Hematopoietic multipotent progenitor cell treated with erythropoietin and hydrocortisone succinate and interleukin-3 and kit ligand, for 17 days (in vitro differentiated cells): Measurements from ENCODE around the gene CCDC38.
A peak's percentile ranks its signal among the peaks of the same experiment; 100 is the strongest.
"Not testable (repeated sequence)": the region's sequence is repeated elsewhere in the genome, so short reads cannot be mapped to it uniquely, and the experiment has no call there.

Experiments used
- DNase-seq: peaks from one replicate; pipeline ENCODE4 v3.0.0-alpha.2; 2015; ENCODE audit warnings: low spot score

The CCDC38 gene

DNA sequence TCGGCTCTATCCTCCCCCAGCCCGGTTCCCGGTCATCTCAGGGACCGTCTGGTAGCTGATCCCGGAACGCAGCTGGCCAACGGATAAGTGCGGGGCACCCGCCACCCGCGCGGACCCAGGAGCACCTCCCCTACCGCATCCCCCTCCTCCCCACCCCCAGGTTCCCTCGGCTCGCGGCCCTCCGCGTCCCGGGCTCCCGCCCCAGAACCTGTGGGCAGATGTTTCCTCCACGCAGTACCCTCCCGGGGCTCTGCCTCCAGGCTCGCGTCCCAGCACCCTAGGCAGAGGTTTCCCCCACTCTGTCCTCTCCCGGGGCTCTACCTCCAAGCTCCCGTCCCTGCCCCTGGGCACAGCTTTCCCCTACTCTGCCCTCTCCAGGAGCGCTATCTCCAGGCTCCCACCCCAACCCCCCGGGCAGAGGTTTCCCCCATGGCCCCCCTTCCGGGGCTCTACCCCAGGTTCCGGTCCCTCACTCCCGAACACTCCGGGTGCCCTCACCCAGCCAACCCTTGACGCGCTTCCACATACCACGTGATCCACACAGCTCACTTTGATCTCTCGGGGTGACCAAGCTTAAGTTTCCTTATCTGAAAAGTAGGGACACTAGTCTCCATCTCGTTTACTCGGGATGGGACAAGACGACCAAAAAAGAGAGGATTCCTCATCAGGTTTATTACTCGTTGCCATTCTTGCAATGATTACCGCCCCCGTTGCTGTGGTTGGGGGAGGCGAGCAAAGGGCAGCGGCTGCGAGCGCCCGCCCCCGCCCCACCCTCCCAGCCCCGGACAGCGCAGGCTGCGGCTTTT lies at the start of gene CCDC38:
Gene CCDC38, minus strand, starts transcription at position 91 of the 806 bp plus-strand sequence. CDS start 6,105 bp downstream, outside the sequence.
- peak; percentile 12 for DNase-seq

DNA sequence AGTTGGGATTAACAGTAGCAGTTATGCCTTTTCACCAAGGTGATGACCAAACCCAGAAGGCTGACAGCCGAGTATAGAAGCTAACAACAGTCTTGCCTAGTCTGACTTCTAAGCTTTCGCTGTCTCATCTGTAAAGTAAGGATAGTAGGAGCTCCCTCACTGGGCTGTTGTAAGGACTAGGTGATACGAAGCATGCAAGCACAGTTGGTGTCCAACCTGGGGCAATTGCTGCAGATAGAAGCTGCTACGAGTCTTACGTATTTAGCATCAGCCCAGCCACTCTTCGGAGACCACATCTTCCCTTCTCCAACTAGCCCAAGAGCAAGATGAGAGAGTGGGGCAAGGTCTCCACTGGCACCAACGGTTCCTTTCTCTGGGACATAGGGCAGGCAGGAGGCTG lies 47.7 kb upstream of the CCDC38 start:
- no peak for DNase-seq

DNA sequence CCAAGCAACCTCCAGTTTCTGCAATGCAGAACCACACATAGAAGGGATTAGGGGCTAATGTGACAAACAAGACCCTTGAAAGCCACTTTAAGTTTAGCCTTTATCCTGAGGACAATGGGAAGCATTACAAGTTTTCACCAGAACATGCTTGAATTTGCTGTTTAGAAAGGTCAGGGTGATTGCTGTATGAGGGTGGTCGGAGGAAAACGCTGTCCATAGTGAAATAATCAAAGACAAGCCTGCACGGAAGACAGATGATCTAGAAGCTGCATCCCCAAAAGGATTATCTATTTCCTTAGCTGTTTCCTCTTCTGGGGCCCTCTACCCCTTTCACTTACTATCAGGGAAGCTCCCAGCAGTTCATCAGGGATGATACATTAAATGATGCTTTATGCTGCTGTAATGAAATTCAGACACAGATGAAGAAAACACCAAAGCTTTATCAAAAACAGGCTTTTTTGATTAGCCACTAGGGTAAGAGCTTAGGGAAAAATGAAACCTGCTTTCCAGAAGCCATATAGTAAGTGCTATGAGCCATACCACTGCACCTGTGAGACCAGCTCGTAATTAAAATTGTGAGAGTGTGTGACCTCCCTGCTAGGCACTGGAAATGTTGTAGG lies 47.2 kb upstream of the CCDC38 start:
- no peak for DNase-seq

DNA sequence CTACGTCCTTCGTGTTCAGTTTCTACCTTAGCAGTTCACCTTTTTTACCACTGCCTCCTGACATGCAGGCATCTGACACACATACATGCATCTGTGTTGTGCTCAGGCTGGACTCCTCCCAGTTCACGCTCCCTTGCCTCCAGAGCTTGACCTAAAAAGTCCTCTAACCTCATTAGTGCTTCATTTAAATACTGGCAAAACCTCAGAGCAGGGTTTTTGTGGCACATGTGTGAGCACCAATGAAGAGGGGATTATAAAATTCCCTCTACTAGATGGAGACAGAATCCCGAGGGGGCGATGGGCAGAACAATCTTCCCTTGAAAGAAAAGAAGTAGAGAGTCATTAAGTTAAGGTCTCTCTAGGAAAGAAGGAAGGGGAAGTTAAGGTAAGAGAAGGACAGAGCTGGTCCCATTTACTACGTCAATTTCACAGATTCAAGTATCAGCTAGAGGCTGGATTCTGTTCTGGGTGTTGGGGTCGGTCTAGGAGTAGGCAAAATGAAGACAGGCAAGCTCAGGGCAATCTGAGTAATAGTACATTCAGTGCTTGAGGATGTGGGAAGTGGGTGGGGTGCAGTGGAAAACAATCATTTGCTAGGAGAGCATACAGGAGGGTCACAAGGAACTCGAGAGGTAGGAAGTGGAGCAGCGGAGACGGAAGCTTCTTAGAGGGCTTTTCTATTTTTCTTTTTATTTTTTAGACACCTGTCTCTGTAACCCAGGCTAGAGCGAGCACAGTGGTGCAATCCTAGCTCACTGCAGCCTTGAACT lies 46.3 kb upstream of the CCDC38 start:
- no peak for DNase-seq

DNA sequence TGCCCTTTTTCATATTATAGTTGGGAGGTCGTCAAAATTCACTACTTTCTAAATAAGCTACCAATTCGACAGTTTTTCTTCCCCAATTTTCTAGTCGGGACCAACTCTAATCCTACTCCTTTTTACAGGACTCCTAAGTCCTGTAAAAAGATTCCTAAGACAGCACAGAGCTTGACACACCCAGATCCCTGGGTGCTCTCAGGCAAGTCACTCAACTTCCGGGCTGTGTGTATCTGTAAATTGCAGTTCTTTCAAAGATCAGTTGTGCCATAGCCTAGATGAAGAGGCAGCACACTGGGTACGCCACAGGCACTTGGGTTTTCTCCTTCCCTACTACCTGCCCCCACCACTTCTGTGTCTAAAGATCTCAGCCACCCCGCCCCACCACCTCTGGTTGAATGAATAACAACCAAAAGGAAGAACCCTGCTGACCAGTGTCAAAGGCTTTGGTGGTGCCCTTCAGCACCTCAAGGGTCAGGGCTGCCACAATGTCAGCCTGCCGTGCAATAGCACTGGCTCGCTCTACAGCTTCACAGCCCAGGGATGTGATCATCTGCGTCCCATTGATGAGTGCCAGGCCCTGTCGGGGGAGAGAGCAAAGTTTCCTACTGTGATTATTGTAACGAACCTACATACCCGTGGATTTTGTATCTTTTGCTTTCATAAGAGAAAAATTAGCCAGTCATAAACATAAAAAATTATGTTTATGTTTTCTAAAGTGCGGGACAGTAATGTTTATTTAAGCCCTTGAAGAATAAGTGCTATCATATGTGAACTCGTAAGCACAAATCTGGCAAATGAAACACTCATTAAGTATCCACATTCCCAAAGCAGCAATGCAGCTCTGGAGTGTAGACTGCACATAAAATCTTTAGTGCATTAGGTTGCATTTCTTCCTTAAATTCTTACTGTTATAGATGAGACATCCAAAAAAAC lies 44.5 kb upstream of the CCDC38 start:
- DNase-seq = no peak

DNA sequence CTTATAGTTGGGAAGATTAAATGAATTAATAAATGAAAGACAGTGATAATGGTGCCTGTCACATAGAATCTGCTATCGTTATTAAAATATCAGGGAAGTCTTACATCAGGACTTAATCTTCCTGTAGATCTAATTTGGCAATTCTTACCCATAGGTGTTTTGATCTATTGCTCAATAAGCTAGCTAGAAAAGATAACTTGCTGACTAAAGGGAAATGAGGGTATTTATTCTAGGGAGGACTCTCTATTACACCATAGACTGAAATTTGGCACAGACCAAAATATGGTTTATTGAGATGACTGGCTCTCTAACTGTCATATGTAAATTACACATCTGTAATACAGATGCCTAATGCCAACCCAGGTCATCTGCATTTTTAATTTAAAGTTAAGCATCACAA lies 42.3 kb upstream of the CCDC38 start:
- no peak for DNase-seq

DNA sequence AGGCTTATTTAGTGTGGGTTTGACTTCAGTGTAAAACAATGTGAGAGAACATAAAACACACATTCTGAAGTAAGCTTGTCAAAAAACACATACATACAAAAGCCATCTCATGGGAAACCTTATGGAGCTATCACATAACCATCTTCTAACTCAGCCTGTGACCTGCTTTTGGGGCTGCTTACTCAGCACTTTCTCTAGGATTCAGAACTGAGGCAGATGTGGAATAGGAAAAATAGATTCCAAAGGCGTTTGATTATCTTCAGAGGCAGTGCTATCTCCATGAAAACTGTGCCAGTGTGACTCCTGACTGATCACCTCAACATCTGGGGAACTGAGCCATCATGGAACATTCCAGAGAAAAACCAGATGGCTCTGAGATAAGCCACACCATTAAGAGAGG lies 40.2 kb upstream of the CCDC38 start:
- no peak for DNase-seq

DNA sequence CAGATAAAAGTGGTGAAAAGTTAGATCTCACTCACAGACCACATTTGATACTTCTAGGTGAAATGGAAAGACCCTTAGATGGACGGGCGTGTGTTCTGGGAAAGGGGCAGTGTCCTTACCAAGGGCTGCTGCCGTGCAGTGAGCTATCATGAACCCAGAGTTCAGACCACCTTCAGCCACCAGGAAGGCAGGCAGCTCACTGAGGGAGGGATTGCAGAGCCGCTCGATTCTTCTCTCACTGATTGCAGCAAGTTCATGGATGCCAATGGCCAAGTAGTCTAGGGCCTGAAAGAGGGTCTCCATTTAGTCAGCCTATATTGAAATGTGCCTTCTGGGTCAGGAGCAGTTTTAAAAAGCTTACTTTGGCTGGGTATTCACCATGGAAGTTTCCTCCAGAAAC lies 38.0 kb upstream of the CCDC38 start:
- DNase-seq = no peak

DNA sequence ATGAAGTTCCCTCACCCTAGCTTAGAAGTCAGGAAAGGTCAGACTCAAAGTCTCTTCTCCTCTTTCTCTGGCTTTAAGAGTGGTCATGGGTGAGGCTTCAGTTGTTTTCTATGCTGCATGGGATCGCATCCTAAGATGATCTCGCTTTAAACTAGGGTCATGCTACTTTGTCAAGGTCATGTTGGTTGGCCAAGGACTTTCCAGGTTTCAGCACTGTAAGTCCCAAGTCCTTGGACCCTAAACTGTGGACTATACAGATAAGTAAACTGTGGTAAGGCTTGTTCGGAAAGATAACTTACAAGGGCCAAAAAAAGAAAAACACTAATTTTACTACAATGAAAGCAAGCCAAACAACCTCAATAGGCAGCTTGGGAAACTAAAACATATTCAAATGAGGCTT lies 36.4 kb upstream of the CCDC38 start:
- no peak for DNase-seq

DNA sequence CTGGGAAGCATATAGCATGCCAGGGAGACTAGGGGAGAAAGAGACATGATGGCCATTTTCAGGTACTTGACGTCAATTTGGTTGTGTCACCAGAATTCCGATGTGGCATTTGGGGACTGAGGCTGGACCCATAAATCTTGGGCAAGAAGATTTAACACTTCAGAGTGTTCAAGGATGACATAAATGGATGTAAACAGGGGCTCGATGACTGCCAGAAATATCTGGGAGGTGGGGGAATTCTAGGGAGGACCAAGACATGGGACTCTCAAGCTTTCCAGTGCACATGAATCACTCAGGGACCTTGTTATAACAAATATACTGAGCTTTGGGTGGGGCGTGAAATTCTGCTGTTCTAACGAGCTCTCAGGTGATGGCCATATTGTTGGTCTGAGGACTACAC lies 35.9 kb upstream of the CCDC38 start:
- DNase-seq = no peak

DNA sequence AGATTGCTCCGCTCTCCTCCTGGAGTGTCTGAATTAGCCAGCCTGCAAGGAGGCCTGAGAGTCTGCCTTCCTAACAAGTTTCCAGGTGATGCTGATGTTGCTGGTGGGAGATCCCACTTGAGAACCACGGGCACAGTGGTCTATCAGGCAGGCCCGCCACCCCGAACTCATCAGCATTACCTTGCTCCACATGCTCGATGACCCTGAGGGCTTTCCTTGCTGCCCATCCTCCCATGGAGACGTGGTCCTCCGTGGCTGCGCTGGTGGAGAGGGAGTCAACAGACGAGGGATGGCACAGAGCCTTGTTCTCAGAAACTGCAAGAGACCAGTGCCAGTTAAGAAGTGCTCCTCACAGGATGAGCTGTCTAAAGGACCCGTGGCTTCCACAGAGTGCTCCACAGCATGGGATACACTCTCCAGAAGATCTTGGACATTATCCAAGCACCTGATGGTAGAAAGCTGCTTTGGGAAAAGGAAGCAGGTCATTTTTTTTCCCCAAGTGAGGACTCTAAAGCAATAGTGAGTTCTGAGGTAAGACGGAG lies 35.4 kb upstream of the CCDC38 start:
- DNase-seq = no peak

DNA sequence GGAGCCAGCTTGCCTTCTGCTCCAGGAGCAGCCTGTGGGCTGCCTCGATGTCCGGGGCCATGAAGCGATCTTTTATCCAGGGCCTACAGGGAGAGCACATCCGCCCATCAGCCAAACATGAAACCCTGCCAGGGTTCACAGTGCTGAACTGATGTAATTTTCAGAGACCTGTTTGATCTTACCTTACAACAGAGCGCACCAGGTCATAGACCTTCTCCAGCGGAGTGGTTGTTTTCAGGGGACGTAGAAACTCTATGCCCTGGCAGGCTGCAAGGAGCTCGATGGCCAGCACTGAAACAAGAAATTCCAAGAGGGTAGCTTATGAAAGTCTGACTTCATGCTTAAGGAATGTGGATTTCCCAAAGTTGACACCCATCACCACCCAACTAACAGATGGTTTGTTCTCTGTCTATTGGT lies 34.0 kb upstream of the CCDC38 start:
- no peak for DNase-seq

DNA sequence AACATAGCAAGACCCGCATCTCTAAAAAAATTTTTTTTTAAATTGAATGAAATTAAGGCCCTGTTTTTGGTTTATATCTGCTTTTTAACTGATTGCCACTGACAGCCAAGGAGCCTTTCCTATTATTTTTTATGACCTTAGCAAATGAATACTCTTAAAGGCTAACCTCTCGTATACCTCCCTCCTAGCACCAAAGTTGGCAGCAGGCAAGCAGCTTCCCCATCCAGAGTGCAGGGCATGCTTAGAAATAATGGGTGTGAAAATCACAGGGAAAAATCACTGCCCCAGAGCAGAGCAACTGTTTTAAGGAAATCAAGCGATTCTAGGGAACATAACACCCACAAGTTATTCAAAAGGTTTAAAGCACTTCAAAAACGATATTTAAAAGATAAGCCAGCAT lies 33.1 kb upstream of the CCDC38 start:
- DNase-seq = no peak

DNA sequence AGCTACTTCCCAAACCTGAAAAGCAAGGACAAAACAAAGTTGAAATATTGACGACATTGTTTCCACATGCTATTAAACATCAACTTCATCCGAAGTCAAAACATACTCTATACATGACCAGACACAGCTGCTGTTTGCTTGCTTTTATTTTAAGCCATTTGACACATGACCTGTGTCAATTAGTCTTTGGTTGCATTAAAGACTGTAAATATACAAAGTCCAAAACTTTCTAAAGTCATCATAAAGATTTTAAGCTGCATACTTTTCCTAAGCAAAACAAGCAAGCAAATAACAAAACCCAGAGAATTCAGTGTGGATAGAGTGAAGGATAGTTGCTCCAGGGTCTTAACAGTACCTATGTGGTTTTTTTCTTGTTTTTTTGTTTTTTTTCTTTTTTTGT lies 31.9 kb upstream of the CCDC38 start:
- DNase-seq = no peak

DNA sequence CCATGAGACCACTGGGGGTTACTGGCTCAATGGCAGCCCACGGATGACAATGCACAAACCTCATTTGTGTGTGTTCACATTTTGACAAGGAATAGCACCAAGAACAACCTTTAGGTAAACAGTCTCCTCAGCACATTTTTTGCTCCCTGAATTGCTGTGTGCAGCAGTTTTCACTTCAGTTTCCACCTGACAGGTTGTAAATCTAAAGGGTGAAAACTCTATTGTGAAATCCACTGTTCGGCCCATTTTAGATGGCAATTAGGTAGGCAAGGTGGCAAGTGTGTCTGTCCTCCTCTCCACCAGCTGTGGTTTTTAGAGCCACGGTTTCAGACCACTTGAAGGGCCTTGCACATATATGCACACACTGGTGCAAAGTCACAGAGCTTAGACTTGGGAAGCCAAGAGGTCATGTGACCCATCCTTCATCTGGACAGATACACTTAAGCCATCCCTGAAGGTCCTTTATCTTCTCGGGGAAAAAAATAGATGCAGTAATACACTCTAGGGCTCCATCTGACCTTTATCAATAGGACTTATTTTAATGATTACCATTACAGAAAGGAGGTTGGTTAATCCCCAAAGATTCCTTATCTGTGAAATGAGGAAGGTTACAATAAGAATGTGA lies 30.5 kb upstream of the CCDC38 start:
- DNase-seq = no peak

DNA sequence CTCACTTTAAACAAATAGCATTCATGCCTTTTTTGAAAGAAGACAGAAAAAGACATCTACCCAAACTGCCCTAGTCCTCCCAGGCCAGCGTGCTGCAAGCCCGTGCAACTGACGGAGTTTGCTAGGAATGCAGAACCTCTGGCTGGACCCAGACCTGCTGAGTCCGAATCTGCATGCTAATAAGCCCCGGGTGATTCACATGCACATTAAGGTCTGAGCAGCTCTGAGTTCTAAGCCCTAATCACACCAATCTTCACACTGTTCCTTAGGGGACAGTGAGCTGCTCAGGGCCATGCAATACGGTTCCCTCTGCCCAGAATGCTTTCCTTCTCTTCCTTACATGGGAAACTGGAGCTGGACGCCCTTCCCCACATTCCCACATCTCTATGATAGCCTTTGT lies 28.5 kb upstream of the CCDC38 start:
- DNase-seq = no peak

DNA sequence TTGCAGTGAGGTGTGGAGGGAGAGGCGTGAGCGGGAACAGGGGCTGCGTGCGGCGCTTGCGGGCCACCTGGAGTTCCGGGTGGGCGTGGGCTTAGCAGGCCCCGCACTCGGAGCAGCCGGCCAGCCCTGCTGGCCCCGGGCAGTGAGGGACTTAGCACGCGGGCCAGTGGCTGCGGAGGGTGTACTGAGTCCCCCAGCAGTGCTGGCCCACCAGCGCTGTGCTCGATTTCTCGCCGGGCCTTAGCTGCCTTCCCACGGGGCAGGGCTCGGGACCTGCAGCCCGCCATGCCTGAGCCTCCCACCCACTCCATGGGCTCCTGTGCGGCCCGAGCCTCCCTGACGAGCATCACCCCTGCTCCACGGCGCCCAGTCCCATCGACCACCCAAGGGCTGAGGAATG lies 26.7 kb upstream of the CCDC38 start:
- DNase-seq = not testable (repeated sequence)

DNA sequence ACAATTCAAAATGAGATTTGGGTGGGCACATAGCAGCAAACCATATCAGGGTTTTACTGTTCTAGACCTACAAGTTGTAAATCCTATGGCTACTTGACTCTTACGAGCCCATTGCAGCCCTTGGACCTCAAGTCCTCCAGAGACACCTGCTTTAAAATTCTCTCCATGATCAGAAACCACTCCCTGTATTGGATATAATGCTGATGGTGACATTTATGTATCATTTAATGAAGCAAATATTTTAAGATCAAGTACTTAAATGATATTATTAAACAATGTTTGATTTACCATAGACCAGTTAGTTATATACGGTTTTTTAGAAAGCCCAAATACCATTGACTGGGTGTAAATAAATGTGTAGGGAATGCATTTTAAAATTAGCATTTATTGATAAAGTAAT lies 24.9 kb upstream of the CCDC38 start:
- DNase-seq = no peak

DNA sequence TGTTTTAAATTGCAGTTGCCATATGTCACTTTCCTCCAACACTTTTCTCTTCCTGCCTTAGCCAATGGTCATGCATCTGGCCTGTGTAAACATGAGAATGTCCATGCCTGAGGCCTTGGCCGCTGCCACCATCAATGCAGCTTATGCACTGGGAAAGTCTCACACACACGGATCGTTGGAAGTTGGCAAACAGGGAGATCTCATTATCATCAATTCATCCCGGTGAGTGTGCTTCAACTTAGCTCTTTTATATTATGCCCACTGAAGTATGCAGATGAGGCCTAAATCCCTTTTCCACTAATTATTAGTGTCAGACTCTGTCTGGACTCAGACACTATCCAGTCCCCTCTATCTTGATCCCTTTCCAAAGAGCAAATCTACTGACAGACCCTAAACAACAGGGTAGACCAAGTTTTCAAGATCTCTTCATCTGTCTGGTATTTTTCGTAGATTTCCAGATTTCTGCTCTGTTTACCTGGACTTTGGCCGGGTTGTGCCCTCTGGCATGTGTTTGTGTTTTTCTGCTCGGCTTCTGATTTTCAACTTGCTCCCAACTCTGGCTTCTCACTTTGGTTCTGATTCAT lies 24.0 kb upstream of the CCDC38 start:
- no peak for DNase-seq

DNA sequence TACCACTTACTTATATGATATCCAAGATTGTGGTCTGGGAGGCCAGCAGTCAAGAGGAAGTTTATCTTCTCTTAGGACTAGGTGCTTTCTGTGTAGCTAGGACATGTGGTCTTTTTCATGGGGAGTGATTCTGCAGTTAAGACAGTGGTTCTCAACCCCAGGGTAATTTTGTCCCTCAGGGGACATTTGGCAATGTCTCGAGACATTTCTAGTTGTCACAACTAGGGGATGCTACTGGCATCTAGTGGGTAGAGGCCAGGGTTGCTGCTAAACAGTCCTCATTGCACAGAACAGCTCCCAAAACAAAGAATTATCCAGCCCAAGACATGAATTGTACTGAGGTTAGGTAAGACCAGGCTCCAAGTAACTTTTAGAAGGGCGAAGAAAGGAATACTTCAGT lies 20.7 kb upstream of the CCDC38 start:
- DNase-seq = no peak

DNA sequence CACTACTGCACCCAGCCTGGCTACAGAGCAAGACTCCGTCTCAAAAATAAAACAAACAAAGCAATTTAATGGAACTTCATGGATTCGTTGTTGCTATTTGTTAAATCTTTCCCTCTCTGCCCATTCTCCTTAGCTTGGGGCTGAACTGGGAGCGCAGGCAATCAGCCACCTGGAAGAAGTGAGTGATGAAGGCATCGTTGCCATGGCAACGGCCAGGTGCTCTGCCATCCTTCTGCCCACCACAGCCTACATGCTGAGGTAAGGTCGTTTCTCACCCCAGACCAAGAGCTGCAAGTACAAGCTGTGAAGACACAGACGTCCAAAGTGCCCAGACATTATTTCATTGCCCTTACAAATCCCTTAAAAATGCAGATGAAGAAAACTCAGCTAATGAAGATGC lies 19.8 kb upstream of the CCDC38 start:
- DNase-seq = no peak
